ENCODE data around the gene CIZ1.

CIZ1 gene

GRCh38 chr9:128213746-128214497 is 22.6 kb upstream of the CIZ1 start:
- DNase-seq = no peak

GRCh38 chr9:128211981-128212281 is 20.6 kb upstream of the CIZ1 start:
- no peak for DNase-seq

- no peak for DNase-seq
Observed at GRCh38 chr9:128211186-128211980, 20.0 kb upstream of the CIZ1 start.

- no peak for DNase-seq
Observed at GRCh38 chr9:128208946-128209669, 17.7 kb upstream of the CIZ1 start.

- no peak for DNase-seq
Observed at GRCh38 chr9:128208386-128208785, 17.0 kb upstream of the CIZ1 start.

- no peak for DNase-seq
Observed at GRCh38 chr9:128206916-128207910, 15.8 kb upstream of the CIZ1 start.

GRCh38 chr9:128206484-128206883 is 15.1 kb upstream of the CIZ1 start:
- no peak for DNase-seq

- no peak for DNase-seq
Observed at GRCh38 chr9:128205296-128205944, 14.0 kb upstream of the CIZ1 start.

GRCh38 chr9:128204858-128205257 is 13.5 kb upstream of the CIZ1 start:
- DNase-seq = no peak

- DNase-seq = no peak
Observed at GRCh38 chr9:128203707-128204551, 12.6 kb upstream of the CIZ1 start.

- DNase-seq = peak; percentile 56
Observed at GRCh38 chr9:128203024-128203706, 11.8 kb upstream of the CIZ1 start, which contains the start of gene DNM1. DNM1 (plus strand) TSS chr9:128203379; CDS start chr9:128203471, 92 bp downstream.

- DNase-seq = no peak
Observed at GRCh38 chr9:128202648-128203023, 11.3 kb upstream of the CIZ1 start.

GRCh38 chr9:128201441-128202369 is 10.3 kb upstream of the CIZ1 start:
- DNase-seq = no peak

GRCh38 chr9:128193469-128194096 is 2.2 kb upstream of the CIZ1 start:
- no peak for DNase-seq

- peak; percentile 35 for DNase-seq
Observed at GRCh38 chr9:128192601-128193371, 1.4 kb upstream of the CIZ1 start.

- no peak for DNase-seq
Observed at GRCh38 chr9:128190516-128191405, 611 bp downstream of the CIZ1 start.

- no peak for DNase-seq
Observed at GRCh38 chr9:128190013-128190412, 1.4 kb downstream of the CIZ1 start.

Data from activated CD4-positive, alpha-beta T cell treated with anti-CD3 and anti-CD28 coated beads for 1 hour (primary cell).